Measurements from ENCODE around the gene ZNF774. TPM values are rescaled to one million over a fixed set of nuclear protein-coding genes. Genes with fewer than 3 reads are reported as not detected.

The ZNF774 gene
- total and polyA plus RNA-seq, 9 donors = 0.83 to 4.3 (median 2.4) TPM

DNA sequence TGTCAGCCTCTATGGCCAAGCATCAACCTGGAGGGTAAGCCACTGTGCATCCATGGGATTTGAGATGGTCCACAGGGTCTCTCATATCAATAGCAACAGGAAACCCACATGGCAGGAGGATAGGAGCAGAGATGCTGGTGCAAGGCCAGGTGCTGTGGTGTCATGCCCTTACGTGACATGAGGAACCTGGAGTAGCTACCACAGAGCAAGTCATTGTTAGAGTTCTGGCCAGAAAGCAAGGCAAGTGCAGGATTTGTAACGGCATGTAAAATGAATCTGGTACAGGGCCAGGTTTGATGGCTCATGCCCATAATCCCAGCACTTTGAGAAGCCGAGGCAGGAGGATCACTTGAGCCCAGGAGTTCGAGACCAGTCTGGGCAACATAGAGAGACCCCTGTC lies 14.8 kb upstream of the ZNF774 start:
- TF ChIP-seq CTCF (IDR thresholded peaks at IDR 0.05) (no peak), POLR2A (IDR thresholded peaks at IDR 0.05) (no peak), EP300 (IDR thresholded peaks at IDR 0.05) (no peak)
- Histone ChIP-seq H3K27me3 (no peaks in the 10 kb centered on the region), H3K9me3 (no peaks in the 10 kb centered on the region), H3K27ac (no peak overlapping the region), H3K36me3 (no peaks in the 10 kb centered on the region), H3K4me3 (no peak overlapping the region), H3K4me1 (ENCODE audit: insufficient read depth) (no peaks in the 10 kb centered on the region)
- DNase-seq = no peak
- intact Hi-C loops (cut with DNase I) = no loop called here
- 89 to 96% (median 92%) methylated on average over 4 of the region's 4 CpGs for WGBS, 3 donors

- no peaks in the 10 kb centered on the region for H3K27me3 ChIP-seq
- no peak for DNase-seq
- H3K36me3 ChIP-seq = no peaks in the 10 kb centered on the region
- H3K9me3 ChIP-seq = no peaks in the 10 kb centered on the region
- intact Hi-C loops (cut with DNase I) = no loop called here
- H3K4me3 ChIP-seq = no peak overlapping the region
- peaks cover 2% of the 10 kb centered on the region for H3K4me1 ChIP-seq (ENCODE audit: insufficient read depth)
- TF ChIP-seq EP300 (IDR thresholded peaks at IDR 0.05) (no peak), POLR2A (IDR thresholded peaks at IDR 0.05) (no peak), CTCF (IDR thresholded peaks at IDR 0.05) (no peak)
- 90 to 96% (median 90%) methylated on average over 1 of the region's 1 CpG for WGBS, 3 donors
- H3K27ac ChIP-seq = no peak overlapping the region
These were observed 13.6 kb upstream of the ZNF774 start for GRCh38 chr15:90338532-90338931.

GRCh38 chr15:90340345-90340744 lies 11.7 kb upstream of the ZNF774 start:
- DNase-seq = no peak
- intact Hi-C loops (cut with DNase I) = loop anchor here in 1 of 4 donors (1.0 kb wide), 1 partner anchor 8 kb away; no protein-coding TSS in a partner anchor
- Histone ChIP-seq H3K4me1 (ENCODE audit: insufficient read depth) (peaks cover 4% of the 10 kb centered on the region), H3K4me3 (no peak overlapping the region), H3K9me3 (no peaks in the 10 kb centered on the region), H3K27ac (no peak overlapping the region), H3K27me3 (no peaks in the 10 kb centered on the region), H3K36me3 (no peaks in the 10 kb centered on the region)
- 63 to 72% (median 65%) methylated on average over 6 of the region's 6 CpGs for WGBS, 3 donors
- TF ChIP-seq EP300 (IDR thresholded peaks at IDR 0.05) = no peak
- no peak for TF ChIP-seq POLR2A (IDR thresholded peaks at IDR 0.05)
- TF ChIP-seq CTCF (IDR thresholded peaks at IDR 0.05) = no peak

GRCh38 chr15:90343302-90343790 lies 8.7 kb upstream of the ZNF774 start:
- H3K36me3 ChIP-seq = no peaks in the 10 kb centered on the region
- H3K27me3 ChIP-seq = no peaks in the 10 kb centered on the region
- H3K9me3 ChIP-seq = no peaks in the 10 kb centered on the region
- peaks cover 4% of the 10 kb centered on the region for H3K4me1 ChIP-seq (ENCODE audit: insufficient read depth)
- H3K4me3 ChIP-seq = no peak overlapping the region
- 48 to 56% (median 54%) methylated on average over 5 of the region's 5 CpGs for WGBS, 3 donors
- H3K27ac ChIP-seq = no peak overlapping the region
- DNase-seq = no peak
- intact Hi-C loops (cut with DNase I) = no loop called here
- TF ChIP-seq POLR2A (IDR thresholded peaks at IDR 0.05) = no peak
- TF ChIP-seq EP300 (IDR thresholded peaks at IDR 0.05) = no peak
- no peak for TF ChIP-seq CTCF (IDR thresholded peaks at IDR 0.05)

Measured in ovary (tissue), 9 donors.